OCI-LY7 (cell line): Measurements from ENCODE around the gene GRK4. TPM values are rescaled to one million over a fixed set of nuclear protein-coding genes. Genes with fewer than 3 reads are reported as not detected.

ENCODE experiments used
- BruUV-seq: library from RNA; stranded (reverse); fragments of 400-500 nt; replicated peaks from 2 replicates; lab custom pipeline; 2021; lab: Mats Ljungman, UMichigan
- CTCF ChIA-PET: fragments of 300-600 bp; sonication (Branson Sonifier 250); formaldehyde crosslinking; loops from one replicate; lab custom pipeline; 2022; ENCODE audit warnings: antibody characterized with exemption; ENCODE audit not compliant: unreplicated experiment; lab: Charles Lee
- POLR2A ChIA-PET: fragments of 300-600 bp; sonication (Branson Sonifier 250); formaldehyde crosslinking; loops from one replicate; lab custom pipeline; 2022; ENCODE audit warnings: antibody characterized with exemption; lab: Charles Lee
- DNase-seq: peaks from one replicate; pipeline ENCODE4 v3.0.0-alpha.2; 2015; ENCODE audit warnings: low spot score
- H2AFZ ChIP-seq: fragments of 200-600 bp; sonication (generic), shearing (Covaris generic); 2 replicates; pipeline ENCODE4 v1.6.1; 2014; ENCODE audit warnings: mild to moderate bottlenecking, antibody characterized with exemption, low read length, moderate library complexity
- H3K27ac ChIP-seq: fragments of 200-600 bp; sonication (generic); 2 replicates; pipeline ENCODE4 v1.5.1; 2014; ENCODE audit warnings: mixed run types, low read depth, mild to moderate bottlenecking, moderate library complexity, low read length, inconsistent platforms; ENCODE audit not compliant: poor library complexity, severe bottlenecking
- H3K36me3 ChIP-seq: fragments of 200-600 bp; sonication (generic); 2 replicates; pipeline ENCODE4 v1.6.1; 2014; ENCODE audit warnings: mild to moderate bottlenecking, antibody characterized with exemption, low read length, moderate library complexity, mixed read lengths; ENCODE audit not compliant: insufficient read depth
- H3K4me1 ChIP-seq: fragments of 200-600 bp; sonication (generic); 2 replicates; pipeline ENCODE4 v1.5.1; 2014; ENCODE audit warnings: mild to moderate bottlenecking, low read length; ENCODE audit not compliant: insufficient read depth, poor library complexity, severe bottlenecking
- H3K4me2 ChIP-seq: fragments of 200-600 bp; sonication (generic); 2 replicates; pipeline ENCODE4 v1.6.1; 2014; ENCODE audit warnings: mild to moderate bottlenecking, low read length
- H3K4me3 ChIP-seq: fragments of 200-600 bp; sonication (generic); 2 replicates; pipeline ENCODE4 v1.5.1; 2014; ENCODE audit warnings: mild to moderate bottlenecking, low read depth, low read length; ENCODE audit not compliant: poor library complexity, severe bottlenecking
- H3K79me2 ChIP-seq: fragments of 200-600 bp; sonication (generic); 2 replicates; pipeline ENCODE4 v1.6.1; 2016; ENCODE audit warnings: low read depth, mild to moderate bottlenecking, low read length, moderate library complexity, mixed read lengths; ENCODE audit not compliant: insufficient read depth
- H3K9me2 ChIP-seq: fragments of 200-600 bp; sonication (generic); 2 replicates; pipeline ENCODE4 v1.6.1; 2016; ENCODE audit warnings: mild to moderate bottlenecking, low read length, mixed read lengths; ENCODE audit not compliant: insufficient read depth
- H3K9me3 ChIP-seq: fragments of 200-600 bp; sonication (generic); 2 replicates; pipeline ENCODE4 v1.6.1; 2014; ENCODE audit warnings: mild to moderate bottlenecking, mixed run types, low read length, mixed read lengths
- H4K20me1 ChIP-seq: fragments of 200-600 bp; sonication (generic); 2 replicates; pipeline ENCODE4 v1.6.1; 2014; ENCODE audit warnings: mild to moderate bottlenecking, antibody characterized with exemption, low read length, moderate library complexity, mixed read lengths; ENCODE audit not compliant: insufficient read depth
- CTCF ChIP-seq: fragments of 200-600 bp; sonication (generic); conservative IDR thresholded peaks from 2 replicates; pipeline ENCODE4 v1.5.1; 2014; ENCODE audit warnings: mild to moderate bottlenecking, antibody characterized with exemption, low read length, moderate library complexity, mixed read lengths
- EZH2phosphoT487 ChIP-seq: fragments of 200-600 bp; sonication (generic); IDR thresholded peaks from 2 replicates; pipeline ENCODE4 v1.6.1; 2018; ENCODE audit warnings: low read depth, borderline replicate concordance, mild to moderate bottlenecking, mixed run types, antibody characterized with exemption, low read length, moderate library complexity, mixed read lengths
- intact Hi-C: fragments of 100-400 bp; cut with micrococcal nuclease; formaldehyde crosslinking; loops from one replicate; pipeline ENCODE4 v1.10.0; 2022; ENCODE audit not compliant: unreplicated experiment
- total RNA-seq, 2 experiments: library from RNA; depleted of rRNA in 1 of 2; stranded (reverse); fragments of >200 nt in 1 of 2; shearing (Covaris generic) in 1 of 2; gene quantifications; 2 replicates each; pipeline ENCODE4 v1.2.3, GENCODE V29; 2014 to 2022

The GRK4 gene
- total RNA-seq, 2 experiments from 2014 or later: 6.5 to 9.1 TPM

- no peak for DNase-seq
- H4K20me1 ChIP-seq: peaks cover 5% of the 10 kb centered on the region
- ChIA-PET POLR2A (no interaction called here), CTCF (no interaction called here)
- no peaks in the 10 kb centered on the region for H3K9me3 ChIP-seq
- H3K36me3 ChIP-seq: peaks cover 9% of the 10 kb centered on the region
- H3K27ac ChIP-seq: no peak overlapping the region
- BruUV-seq: no TSS peak
- H3K4me1 ChIP-seq: peaks cover 19% of the 10 kb centered on the region
- H3K9me2 ChIP-seq: no peaks in the 10 kb centered on the region
- intact Hi-C loops: loop anchor here (10.0 kb wide), 1 partner anchor 500 kb away; the partner anchor contains the start of gene RNF4
- H2AFZ ChIP-seq: no peak overlapping the region
- H3K4me3 ChIP-seq: no peak overlapping the region
- no peak for TF ChIP-seq CTCF
- no peak for TF ChIP-seq EZH2phosphoT487
- peaks cover 30% of the 10 kb centered on the region for H3K79me2 ChIP-seq
- H3K4me2 ChIP-seq: 0 out of 2 replicates have a peak overlapping the region, but pooled peaks have one; percentile 89
These were observed 1.9 kb downstream of the GRK4 start for GRCh38 chr4:2965262-2965661.

- ChIA-PET POLR2A (no interaction called here), CTCF (no interaction called here)
- BruUV-seq: no TSS peak
- no peak overlapping the region for H3K4me3 ChIP-seq
- DNase-seq: no peak
- intact Hi-C loops: loop anchor here (10.0 kb wide), 1 partner anchor 504 kb away; the partner anchor contains the start of gene RNF4
- TF ChIP-seq CTCF (no peak), EZH2phosphoT487 (no peak)
- H3K4me2 ChIP-seq: no peak overlapping the region
- peaks cover 10% of the 10 kb centered on the region for H3K4me1 ChIP-seq
- H3K9me2 ChIP-seq: no peaks in the 10 kb centered on the region
- H3K79me2 ChIP-seq: peaks cover 7% of the 10 kb centered on the region; the same call in 1 of the 2 replicates
- H3K27ac ChIP-seq: no peak overlapping the region
- no peaks in the 10 kb centered on the region for H3K9me3 ChIP-seq
- no peak overlapping the region for H2AFZ ChIP-seq
- no peaks in the 10 kb centered on the region for H4K20me1 ChIP-seq
- H3K36me3 ChIP-seq: no peaks in the 10 kb centered on the region
These were observed 5.0 kb downstream of the GRK4 start for GRCh38 chr4:2968381-2968780.

GRCh38 chr4:2971275-2971674 is 7.9 kb downstream of the GRK4 start:
- CTCF ChIA-PET: no interaction called here
- intact Hi-C loops: no loop called here

More at GRCh38 chr4:2971275-2971674, 7.9 kb downstream of the GRK4 start:
- Histone ChIP-seq H3K79me2 (no peaks in the 10 kb centered on the region), H3K9me2 (no peaks in the 10 kb centered on the region), H4K20me1 (no peaks in the 10 kb centered on the region), H3K4me2 (no peak overlapping the region), H3K4me3 (no peak overlapping the region), H3K27ac (no peak overlapping the region), H3K9me3 (no peaks in the 10 kb centered on the region), H3K36me3 (no peaks in the 10 kb centered on the region), H3K4me1 (no peaks in the 10 kb centered on the region), H2AFZ (no peak overlapping the region)
- POLR2A ChIA-PET: no interaction called here
- no peak for TF ChIP-seq EZH2phosphoT487
- no peak for TF ChIP-seq CTCF
- DNase-seq: no peak
- no TSS peak for BruUV-seq
